D341Med (cell line): ENCODE results near the gene CD4.

Source experiments
- DNase-seq: peaks from one replicate; pipeline ENCODE4 v3.0.0; 2012; ENCODE audit warnings: low spot score

The CD4 gene

DNA sequence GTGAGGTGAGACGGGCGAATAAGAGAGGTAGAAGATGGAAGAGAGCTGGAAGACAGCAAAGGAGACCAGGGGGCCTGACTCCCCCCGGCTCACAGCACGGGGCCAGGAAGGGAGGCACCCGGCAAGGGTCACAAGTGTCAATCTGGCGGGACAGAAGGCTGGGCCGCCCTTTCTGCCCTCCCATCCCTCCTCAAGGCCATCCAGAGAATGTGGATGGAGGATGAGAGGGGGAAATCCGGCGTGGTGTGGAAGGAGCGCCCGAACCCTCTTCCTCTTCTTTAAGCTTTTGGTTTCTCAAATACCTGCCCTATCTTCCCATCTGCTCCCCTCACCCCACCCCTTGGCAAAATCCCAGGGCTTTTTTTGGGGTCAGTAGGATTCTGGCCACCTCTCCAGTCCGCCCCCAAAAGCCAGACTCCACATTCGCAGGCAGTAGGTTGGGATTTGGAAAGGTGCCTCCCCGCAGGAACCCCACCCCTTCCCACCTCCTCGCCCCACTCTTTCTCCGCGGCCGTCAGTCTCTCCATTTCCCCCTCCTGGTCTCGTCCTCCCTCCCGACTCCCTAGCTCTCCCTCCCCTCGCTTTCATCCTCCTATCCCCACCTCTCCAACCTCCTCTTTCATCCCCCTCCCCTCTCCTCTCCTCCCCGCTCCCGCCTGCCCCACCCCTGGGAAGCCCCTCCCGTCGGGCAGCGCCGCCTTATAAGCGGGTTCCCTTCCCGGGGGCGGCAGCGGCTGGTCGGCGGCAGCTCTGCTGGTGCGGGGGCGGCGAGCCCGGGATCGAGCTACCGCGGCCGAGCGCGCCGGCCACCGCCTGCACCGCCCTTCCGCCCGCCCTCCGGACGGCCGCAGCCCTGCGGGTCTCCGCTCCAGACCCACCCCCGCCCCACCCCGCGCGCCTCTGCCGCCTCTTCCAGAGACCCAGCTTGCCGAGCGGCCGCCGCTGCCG is 23.4 kb upstream of the CD4 start, which contains the start of gene PTMS:
Gene PTMS, plus strand, starts transcription at position 730 of the 948 bp plus-strand sequence. CDS start 343 bp downstream, outside the sequence.
- DNase-seq, result peak; percentile 93

DNA sequence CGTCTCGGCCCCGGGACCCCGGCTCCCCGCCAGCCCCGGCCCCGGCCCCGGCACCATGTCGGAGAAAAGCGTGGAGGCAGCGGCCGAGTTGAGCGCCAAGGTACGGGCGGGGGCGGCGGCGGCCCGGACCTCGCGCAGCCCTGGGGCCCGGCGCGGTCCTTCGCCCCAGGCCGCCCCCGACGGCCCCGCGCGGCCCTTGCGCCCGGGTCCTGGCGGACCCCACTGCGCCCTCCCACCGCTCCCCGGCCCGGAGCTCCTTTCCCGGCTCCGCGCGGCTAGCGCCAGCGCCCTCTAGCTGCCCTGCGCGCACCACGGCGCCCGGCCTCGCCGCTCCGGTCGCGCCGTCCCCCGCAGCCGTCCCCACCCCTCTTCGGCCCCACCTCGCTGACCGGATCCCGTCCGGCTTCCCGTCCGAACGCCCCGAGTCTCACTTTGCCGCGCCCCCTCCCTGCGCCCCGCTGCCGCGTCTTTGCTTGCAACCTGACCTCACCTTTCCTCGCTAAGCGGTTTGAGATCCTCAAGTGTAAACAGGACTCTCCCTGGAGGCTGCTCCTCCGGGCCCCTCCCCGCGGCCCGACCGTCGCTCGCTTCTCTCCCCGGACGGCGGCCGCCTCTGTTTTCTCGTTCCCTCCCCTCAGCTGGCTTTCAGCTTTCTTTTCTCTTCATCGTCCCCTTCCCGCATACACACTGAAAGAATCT is 22.5 kb upstream of the CD4 start:
- peak; percentile 50 for DNase-seq

DNA sequence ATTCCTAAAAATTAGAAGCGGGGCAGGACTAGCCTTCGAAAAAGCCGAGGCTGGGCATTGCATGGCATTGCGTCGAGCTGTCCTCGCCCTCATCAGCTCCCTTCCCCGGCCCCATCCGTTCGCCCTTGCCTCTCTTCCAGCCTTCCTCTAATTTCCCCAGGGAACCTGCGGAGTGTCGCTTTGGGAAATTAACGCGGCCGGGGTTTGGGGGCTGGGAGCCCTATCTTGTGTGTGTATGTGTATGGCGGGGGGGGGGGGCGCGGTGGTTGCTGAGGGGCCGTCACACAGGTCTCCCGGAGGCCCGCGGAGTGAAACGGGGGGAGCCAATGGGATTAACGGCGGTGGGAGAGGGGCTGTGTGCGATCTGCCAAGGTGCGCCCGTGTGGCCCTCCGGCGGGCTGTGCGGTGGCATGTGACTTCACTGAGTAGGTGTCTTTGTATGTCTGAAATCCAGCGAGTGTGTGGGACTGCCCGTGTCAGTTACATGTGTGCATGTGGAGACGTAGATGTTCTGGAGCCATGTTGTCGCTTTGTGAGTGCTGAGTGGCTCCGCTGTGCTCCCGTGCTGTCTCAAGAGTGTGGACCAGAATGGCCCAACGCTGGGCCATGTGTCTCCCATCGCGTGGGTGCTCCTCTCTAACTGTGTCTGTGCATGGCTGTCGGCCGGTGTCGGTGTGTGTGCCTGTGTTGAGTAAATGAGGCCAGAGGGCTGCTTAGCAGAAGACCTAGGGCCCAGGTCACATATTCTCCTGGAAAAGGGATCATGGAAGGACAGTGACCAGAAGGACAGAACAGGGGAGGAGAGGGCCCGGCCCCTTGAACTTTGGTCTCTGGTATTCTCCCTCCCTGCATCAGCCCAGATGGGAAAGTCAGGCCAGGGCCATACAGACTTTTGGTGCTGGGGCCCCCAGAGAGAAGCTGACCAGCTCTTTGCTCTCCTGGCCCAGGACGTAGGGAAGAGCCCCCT is 21.7 kb upstream of the CD4 start:
- DNase-seq, result no peak

DNA sequence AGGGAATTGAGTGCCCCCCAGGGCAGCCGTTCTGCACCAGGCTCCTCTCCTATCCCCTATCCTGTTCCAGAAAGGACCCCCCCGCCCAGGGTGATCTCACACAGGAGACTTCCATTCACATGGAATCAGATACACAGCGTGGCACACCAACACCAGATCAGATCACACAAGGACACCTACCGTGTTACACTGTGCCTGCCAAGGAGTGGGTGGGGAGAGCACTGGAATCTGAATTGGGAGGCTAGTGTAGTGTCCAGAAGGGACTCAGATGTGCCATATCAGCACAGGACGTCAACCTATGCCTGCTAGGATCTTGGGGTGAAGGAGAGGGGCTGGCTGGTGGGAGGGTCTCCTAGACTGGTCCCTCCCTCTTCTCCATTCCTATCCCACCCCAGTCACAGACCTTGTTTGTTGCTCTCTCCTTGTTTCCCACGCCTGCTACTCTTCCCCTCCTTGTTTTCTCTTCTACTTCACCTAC is 20.9 kb upstream of the CD4 start:
- peak; percentile 51 for DNase-seq

DNA sequence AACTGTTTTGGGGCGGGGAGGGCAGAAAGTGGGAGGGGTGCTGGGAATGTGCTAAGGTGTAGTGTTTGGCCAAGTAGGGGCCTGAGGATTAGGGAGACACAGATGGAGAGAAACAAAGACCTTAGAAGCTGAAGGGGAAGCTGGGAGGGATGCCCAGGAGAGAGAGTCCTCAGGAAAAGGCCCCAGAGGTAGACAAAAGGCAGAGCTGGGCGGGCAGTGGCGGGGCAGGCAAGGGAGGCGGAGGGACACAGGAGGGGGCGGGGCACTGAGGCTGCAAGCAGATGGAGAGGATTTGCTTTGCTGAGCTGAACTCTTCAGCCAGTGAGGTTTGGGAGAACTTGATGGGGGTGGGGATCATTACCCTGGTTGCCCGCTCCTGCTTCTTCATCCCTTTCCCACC is 20.3 kb upstream of the CD4 start:
- peak; percentile 82 for DNase-seq

DNA sequence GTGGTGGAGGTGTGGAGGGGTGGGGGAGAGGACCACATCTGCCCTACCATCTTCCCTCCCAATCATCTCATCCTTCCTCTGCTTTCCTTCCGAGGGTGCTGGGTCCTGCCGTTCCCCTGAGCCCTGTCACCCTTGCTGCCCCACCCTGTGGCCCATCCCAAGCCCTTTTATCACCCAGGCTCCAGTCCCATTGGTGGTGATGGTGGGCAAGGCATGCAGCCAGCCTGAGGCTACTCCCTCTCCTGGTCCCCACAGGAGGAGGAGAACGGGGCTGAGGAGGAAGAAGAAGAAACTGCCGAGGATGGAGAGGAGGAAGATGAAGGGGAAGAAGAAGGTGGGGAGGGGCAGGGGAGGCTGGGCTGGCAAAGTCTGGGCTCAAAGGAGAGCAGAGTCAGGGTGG is 19.7 kb upstream of the CD4 start:
- DNase-seq, result no peak

DNA sequence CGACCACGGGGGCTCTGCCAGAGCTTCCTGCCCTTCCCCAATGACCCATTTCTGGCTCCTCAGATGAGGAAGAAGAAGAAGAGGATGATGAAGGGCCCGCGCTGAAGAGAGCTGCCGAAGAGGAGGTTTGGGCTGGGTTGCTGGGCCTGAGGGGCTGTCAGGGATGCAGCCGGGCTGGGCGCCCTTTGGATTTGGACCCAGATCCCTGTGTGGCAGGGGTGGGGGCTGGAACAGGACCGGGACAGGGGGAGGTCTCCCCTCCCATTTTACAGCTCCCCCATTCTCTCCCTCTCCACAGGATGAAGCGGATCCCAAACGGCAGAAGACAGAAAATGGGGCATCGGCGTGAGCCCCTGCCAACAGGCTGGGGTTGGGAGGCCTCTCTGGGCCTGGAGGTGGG is 19.2 kb upstream of the CD4 start:
- no peak for DNase-seq

DNA sequence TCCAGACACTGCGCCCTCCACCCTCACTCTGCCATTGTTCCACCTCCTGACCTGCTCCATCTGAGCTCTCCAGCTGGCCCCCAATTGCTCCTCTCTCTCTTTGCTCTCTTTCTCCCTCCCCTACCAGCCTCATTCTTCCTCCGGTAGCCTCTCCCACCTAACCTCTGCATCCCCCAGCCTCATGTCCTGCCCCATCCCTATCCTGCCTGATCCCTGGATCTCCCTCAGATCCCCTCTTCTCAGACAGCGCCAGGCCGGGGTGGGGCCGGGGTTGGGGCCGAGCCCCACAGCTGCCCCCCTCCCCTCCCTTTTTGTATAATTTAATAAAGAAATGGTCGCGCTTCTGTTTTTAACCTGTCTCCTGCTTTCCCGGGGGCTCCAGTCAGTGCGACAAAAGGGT is 18.7 kb upstream of the CD4 start:
- no peak for DNase-seq

DNA sequence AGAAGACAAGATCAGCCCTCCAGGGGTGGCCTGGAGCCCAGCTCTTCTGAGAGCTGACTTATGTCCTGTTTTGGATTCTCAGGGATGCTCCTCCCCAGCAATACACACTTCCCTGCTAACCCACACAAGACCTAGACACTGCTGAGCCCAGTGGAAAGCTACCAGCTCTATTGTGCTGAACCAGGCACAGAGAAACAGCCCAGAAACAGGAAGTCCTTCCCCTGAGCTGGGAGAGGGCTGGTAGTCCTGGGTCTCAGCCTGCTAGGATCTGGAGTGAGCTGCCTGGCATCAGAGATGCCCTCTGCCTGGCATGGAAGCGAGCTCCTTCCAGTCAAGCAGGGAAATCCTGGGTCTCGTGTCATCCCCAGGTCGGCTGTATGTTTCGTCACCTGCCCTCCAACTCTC is 18.2 kb upstream of the CD4 start:
- no peak for DNase-seq

DNA sequence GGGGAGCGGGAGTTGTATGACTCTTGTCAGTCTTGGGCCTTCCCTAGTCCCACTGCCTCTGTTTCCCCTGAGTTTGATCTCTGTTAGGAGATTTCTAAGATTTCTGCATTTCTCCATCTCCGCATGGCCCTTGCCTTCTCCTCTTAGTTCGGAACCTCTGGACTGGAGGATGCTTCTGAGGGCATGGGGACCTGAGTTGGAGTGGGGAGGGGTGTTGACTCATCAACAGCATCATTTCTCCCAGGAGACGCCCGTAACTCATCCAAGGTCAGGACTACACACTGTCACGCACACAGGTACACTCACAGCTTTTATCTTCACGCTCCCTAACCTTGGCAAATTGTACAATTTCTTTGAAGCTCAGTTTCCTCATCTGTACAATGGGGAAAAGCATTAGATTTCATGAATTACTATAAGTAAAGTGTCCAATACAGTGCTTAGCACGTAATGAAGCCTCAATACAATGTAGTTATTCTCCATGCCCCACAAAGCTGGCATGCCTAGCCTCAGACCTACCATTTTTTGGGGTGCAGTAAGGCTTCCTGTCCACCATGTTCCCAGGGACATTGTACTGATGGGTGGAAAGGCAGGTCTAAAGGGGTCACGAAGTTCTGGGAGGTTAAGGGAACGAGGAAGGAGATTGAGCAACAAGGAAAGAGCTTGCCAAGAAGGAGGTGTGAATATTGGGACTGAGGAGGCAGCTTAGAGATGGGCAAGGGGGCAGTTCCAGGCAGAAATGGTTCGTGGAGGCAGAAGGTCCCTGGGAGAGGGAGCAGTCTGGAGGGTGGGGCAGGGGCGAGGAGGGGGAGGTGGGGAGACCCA is 17.6 kb upstream of the CD4 start:
- DNase-seq, result no peak

DNA sequence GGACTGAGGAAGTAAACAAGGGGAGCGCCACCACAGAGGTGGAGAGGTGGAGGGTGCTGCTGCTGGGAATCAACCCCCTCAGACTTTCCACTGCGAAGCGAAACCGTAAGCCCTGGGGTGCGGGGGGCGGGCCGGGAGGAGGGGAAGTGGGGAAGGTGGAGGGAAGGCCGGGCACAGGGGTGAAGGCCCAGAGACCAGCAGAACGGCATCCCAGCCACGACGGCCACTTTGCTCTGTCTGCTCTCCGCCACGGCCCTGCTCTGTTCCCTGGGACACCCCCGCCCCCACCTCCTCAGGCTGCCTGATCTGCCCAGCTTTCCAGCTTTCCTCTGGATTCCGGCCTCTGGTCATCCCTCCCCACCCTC is 17.0 kb upstream of the CD4 start, which contains the start of gene LAG3:
Gene LAG3, plus strand, starts transcription at position 190 of the 365 bp plus-strand sequence. CDS start 333 bp downstream, outside the sequence.
- no peak for DNase-seq

DNA sequence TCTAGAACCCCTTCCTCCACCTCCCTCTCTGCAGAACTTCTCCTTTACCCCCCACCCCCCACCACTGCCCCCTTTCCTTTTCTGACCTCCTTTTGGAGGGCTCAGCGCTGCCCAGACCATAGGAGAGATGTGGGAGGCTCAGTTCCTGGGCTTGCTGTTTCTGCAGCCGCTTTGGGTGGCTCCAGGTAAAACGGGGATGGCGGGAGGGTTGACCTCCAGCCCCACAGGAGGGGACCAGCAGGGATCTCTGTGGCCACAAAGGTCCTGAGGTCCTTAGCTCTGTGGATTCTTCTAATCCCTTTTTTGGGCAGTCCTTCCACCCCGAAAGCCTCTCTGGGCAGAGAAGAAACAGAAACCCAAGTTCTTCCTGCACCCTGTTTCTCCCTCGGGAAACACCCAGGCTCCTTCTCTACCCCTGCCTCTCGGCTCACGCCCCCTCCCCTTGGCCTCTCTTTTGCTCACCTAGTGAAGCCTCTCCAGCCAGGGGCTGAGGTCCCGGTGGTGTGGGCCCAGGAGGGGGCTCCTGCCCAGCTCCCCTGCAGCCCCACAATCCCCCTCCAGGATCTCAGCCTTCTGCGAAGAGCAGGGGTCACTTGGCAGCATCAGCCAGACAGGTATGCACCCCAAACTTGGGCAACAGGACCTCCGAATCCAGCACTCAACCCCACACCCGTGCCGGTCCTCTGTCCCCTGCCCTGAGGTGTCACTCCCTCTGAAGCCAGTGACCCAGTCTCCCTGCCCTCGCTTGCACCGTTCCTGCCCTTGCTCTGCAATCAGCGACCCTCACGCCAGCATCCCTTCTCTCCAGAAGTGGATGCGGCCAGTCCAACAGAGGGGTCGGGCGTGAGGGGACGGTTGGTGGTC is 16.4 kb upstream of the CD4 start:
- DNase-seq, result no peak

DNA sequence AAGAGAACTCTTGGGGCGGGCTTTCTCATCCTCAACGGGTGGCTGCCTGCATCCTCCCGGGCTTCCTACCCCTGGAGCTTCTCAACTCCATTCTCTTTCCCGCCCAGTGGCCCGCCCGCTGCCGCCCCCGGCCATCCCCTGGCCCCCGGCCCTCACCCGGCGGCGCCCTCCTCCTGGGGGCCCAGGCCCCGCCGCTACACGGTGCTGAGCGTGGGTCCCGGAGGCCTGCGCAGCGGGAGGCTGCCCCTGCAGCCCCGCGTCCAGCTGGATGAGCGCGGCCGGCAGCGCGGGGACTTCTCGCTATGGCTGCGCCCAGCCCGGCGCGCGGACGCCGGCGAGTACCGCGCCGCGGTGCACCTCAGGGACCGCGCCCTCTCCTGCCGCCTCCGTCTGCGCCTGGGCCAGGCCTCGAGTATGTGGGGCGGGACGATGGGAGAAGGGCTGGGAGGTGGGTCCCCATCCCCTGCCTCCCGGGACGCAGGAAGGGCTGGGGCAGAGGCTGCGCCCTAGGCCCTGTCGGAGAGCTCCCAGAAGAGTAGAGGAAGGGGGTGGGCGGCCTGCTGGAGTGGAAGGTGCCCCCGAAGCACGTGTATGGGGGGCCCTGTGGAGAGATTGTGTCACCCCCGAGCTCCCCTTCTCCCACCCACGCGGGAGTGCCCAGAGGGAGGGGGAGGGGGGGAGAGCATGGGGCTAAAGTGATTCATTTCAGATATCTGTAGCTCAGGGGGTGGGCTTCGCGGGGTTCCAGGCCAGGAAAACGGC is 15.6 kb upstream of the CD4 start:
- DNase-seq, result no peak

DNA sequence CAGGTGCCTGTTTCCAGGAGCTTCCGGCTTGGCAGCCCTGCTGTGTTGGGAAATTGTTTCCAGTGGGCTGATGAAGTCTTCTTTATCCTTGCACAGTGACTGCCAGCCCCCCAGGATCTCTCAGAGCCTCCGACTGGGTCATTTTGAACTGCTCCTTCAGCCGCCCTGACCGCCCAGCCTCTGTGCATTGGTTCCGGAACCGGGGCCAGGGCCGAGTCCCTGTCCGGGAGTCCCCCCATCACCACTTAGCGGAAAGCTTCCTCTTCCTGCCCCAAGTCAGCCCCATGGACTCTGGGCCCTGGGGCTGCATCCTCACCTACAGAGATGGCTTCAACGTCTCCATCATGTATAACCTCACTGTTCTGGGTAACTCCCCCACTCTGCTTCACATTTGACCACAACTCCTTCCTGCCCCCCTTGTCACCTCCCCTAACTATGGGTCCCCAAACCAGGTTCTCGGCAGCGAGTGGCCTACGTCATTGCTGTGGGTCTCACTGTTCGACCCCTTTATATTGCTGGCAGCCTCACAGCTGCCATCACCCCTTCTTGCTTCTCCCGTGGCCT is 14.7 kb upstream of the CD4 start:
- DNase-seq, result no peak

DNA sequence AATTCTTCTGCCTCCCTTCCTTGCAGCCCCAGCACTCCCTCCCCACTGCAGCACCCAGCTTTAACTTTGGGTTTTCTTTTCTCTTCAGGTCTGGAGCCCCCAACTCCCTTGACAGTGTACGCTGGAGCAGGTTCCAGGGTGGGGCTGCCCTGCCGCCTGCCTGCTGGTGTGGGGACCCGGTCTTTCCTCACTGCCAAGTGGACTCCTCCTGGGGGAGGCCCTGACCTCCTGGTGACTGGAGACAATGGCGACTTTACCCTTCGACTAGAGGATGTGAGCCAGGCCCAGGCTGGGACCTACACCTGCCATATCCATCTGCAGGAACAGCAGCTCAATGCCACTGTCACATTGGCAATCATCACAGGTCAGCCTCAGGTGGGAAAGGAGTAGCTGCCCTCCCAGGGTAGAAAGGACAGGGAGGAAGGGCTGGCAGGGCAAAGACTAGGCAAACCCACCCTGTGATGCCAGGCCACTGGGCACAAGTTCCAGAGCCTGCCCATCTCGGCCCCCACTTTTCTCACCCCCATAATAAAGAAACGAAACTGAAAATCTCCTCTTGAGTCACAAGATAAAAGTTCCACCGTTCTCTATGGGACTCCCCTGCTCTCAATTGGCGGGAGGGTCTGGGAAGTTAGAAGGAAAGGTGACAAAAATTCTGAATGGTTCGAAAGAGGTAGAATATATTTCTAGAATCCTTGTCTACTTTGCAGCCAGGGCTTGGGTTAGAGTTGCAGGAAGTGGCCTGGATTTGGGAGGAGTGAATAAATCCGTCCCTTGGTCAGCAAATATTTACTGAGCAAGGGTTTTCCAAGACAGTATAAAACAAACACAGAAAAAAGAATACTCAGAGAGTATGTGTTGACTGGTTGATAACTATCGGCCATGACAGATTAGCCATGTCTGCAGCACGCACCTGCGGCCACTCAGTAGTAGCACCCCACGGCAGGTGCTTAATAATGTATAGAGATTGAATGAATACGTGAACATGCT is 13.8 kb upstream of the CD4 start:
- no peak for DNase-seq

DNA sequence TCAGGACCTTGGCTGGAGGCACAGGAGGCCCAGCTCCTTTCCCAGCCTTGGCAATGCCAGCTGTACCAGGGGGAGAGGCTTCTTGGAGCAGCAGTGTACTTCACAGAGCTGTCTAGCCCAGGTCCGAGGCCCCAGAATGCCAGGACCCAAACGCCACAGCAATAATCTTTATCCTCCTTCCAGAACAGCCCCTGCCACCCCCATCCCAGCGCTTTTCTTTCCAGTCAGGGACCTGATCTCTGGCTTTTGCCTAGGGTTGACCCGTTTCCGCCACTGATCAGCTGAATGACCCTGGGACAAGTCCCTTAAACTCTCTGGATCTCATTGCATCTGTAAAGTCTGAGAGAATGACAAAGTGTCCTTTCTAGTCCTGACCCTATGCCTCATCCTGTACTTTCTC is 11.9 kb upstream of the CD4 start:
- DNase-seq, result no peak

DNA sequence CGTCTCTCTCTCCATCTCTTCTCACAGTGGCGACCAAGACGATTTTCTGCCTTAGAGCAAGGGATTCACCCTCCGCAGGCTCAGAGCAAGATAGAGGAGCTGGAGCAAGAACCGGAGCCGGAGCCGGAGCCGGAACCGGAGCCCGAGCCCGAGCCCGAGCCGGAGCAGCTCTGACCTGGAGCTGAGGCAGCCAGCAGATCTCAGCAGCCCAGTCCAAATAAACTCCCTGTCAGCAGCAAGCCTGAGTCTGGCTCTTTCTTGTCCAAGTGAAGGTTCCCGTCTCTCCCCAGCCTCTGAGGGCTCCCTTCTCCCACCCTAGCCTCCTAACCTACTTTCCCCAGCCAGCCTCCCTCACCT is 11.1 kb upstream of the CD4 start:
- DNase-seq, result no peak
